ENCODE data around the gene CRIM1.

Gene CRIM1

DNA sequence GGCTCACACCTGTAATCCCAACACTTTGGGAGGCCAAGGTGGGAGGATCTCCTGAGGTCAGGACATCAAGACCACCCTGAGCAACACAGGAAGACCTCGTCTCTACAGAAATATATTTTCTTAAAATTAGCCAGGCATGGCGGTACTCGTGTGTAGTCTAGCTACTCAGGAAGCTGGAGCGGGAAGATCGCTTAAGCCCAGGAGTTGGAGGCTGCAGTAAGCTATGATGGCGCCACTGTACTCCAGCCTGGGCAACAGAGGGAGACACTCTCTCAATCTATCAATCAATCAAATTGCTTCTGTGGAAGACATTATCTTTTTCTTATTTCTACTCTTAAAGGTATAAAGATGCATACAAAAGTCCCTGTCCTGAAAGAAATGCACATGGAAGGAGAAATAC is 231.1 kb downstream of the CRIM1 start:
- DNase-seq (no peak), ATAC-seq (replicated peaks) (no peak)
- Mint-ChIP-seq H3K4me1 (peaks cover 8 to 24% of the 10 kb centered on the region in 2 donors), H3K36me3 (peaks cover 33 to 56% of the 10 kb centered on the region in 2 donors), H3K27ac (no peak overlapping the region), H3K27me3 (no peaks in the 10 kb centered on the region), H3K9me3 (no peaks in the 10 kb centered on the region), H3K4me3 (no peak overlapping the region)

DNA sequence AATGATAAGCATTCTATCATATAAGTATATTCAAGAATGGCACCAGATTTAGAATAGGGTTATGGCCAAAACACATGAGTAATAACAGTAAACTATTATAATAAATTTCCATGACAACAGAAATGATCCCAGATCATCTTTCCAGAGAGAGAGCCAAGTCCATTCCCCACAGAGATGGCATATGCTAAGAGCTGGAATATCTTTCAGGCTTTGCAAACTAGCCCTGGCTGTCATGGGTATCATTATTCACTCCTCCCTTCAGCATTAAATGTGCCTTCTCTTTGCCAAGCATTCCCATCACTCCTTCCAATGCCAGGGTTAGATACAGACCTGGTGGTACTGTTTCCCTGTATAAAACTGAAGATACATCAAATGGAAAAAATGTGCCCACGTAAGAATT is 231.5 kb downstream of the CRIM1 start:
- Mint-ChIP-seq H3K4me3 (no peak overlapping the region), H3K4me1 (peaks cover 10 to 28% of the 10 kb centered on the region in 2 donors), H3K27ac (no peak overlapping the region), H3K36me3 (peaks cover 33 to 56% of the 10 kb centered on the region in 2 donors), H3K27me3 (no peaks in the 10 kb centered on the region), H3K9me3 (no peaks in the 10 kb centered on the region)
- ATAC-seq (replicated peaks) (no peak), DNase-seq (no peak)

DNA sequence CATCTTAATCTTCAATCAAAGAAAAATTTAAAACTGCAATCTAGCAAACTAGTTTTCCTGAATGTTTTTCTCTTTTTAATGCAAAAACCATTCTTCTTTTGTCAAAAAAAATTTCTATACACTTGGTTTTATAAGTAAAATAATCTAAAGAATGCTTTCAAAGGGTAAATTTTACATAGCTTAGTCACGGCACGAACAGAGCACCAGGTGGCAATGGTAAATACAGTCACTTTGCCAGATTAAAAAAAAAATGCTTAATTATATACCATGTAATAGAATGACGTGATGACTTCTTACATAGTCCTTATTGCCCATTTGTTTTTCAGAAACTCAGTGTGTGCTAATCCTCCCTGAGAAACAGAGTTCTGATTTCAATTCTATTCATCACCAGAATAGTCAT is 232.0 kb downstream of the CRIM1 start:
- H3K36me3 Mint-ChIP-seq = peaks cover 31 to 51% of the 10 kb centered on the region in 2 donors
- H3K27ac Mint-ChIP-seq = no peak overlapping the region
- no peak for DNase-seq
- no peaks in the 10 kb centered on the region for H3K9me3 Mint-ChIP-seq
- no peak overlapping the region for H3K4me3 Mint-ChIP-seq
- H3K27me3 Mint-ChIP-seq = no peaks in the 10 kb centered on the region
- peaks cover 10 to 28% of the 10 kb centered on the region in 2 donors for H3K4me1 Mint-ChIP-seq
- ATAC-seq (replicated peaks) = no peak

GRCh38 chr2:36589230-36589630 is 233.7 kb downstream of the CRIM1 start:
- H3K4me1 Mint-ChIP-seq = peaks cover 11 to 44% of the 10 kb centered on the region in 2 donors
- peaks cover 34 to 52% of the 10 kb centered on the region in 2 donors for H3K36me3 Mint-ChIP-seq
- no peaks in the 10 kb centered on the region for H3K27me3 Mint-ChIP-seq
- no peak overlapping the region for H3K4me3 Mint-ChIP-seq
- DNase-seq = no peak
- H3K9me3 Mint-ChIP-seq = peaks cover 0 to 2% of the 10 kb centered on the region in 2 donors
- no peak for ATAC-seq (replicated peaks)
- H3K27ac Mint-ChIP-seq = no peak overlapping the region

DNA sequence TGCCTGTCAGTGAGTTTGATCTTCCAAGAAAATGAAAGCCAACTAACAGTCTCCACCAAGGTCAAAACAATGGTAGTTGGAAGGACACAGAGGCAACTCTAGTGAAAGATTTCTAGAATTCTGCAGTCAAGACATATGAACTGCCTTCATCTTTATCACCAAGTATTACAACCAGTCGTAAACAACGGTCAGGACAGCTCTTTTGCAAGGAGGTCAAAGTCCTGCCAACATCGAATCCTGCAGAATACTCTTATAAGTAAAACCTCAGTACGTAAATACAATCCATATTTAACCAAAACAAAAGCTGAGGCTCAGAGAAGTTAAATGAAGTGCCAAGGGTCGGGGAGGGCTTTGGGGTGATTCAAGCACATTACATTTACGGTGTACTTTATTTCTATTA is 239.3 kb downstream of the CRIM1 start:
- H3K4me3 Mint-ChIP-seq = no peak overlapping the region
- H3K27me3 Mint-ChIP-seq = no peaks in the 10 kb centered on the region
- peaks cover 0 to 3% of the 10 kb centered on the region in 2 donors for H3K9me3 Mint-ChIP-seq
- ATAC-seq (replicated peaks) (no peak), DNase-seq (no peak)
- peaks cover 24 to 59% of the 10 kb centered on the region in 2 donors for H3K4me1 Mint-ChIP-seq
- no peak overlapping the region for H3K27ac Mint-ChIP-seq
- H3K36me3 Mint-ChIP-seq = peaks cover 25% of the 10 kb centered on the region in 2 donors

GRCh38 chr2:36596397-36596796 is 240.8 kb downstream of the CRIM1 start:
- Mint-ChIP-seq H3K9me3 (peaks cover 0 to 3% of the 10 kb centered on the region in 2 donors), H3K27me3 (no peaks in the 10 kb centered on the region), H3K4me1 (peaks cover 24 to 47% of the 10 kb centered on the region in 2 donors), H3K27ac (no peak overlapping the region), H3K4me3 (peak overlapping the region; percentile 85 to 95), H3K36me3 (peaks cover 21 to 22% of the 10 kb centered on the region in 2 donors)
- DNase-seq (no peak), ATAC-seq (replicated peaks) (no peak)

GRCh38 chr2:36597003-36597531 is 241.5 kb downstream of the CRIM1 start:
- DNase-seq = no peak
- H3K4me3 Mint-ChIP-seq = peak overlapping the region; percentile 85 to 95
- no peaks in the 10 kb centered on the region for H3K27me3 Mint-ChIP-seq
- peaks cover 21 to 41% of the 10 kb centered on the region in 2 donors for H3K4me1 Mint-ChIP-seq
- H3K36me3 Mint-ChIP-seq = peaks cover 19 to 21% of the 10 kb centered on the region in 2 donors
- H3K9me3 Mint-ChIP-seq = peaks cover 0 to 3% of the 10 kb centered on the region in 2 donors
- H3K27ac Mint-ChIP-seq = peak overlapping the region; percentile 95
- no peak for ATAC-seq (replicated peaks)

- no peaks in the 10 kb centered on the region for H3K27me3 Mint-ChIP-seq
- peak within 1 kb of the TSS; percentile 95 for H3K27ac Mint-ChIP-seq
- H3K36me3 Mint-ChIP-seq = peaks cover 18 to 20% of the 10 kb centered on the region in 2 donors
- H3K4me1 Mint-ChIP-seq = peaks cover 21 to 40% of the 10 kb centered on the region in 2 donors
- peak within 1 kb of the TSS; percentile 85 to 95 for H3K4me3 Mint-ChIP-seq
- DNase-seq (peak; percentile 73), ATAC-seq (replicated peaks) (peak; percentile 95 to 98)
- peaks cover 0 to 3% of the 10 kb centered on the region in 2 donors for H3K9me3 Mint-ChIP-seq
Observed at GRCh38 chr2:36597532-36598377, 242.2 kb downstream of the CRIM1 start, which contains the start of gene FEZ2. Gene FEZ2, minus strand, starts transcription at chr2:36598168. Its CDS starts 26 bp downstream, at chr2:36598142.

Data from stimulated activated naive B cell treated with anti-CD40 and anti-IgM and Interleukin-4, amounts not matched to agents 10 μg/mL and 1 μg/mL and 100 μg/mL, for 72 hours (primary cell).